GM12892 (cell line): ENCODE data around the gene PTTG1IP.

Experiments used
- POLR2A ChIP-seq: IDR thresholded peaks from 2 replicates; pipeline ENCODE4 v1.6.1; 2011; ENCODE audit warnings: low read depth, low read length, control low read depth
- POLR2AphosphoS5 ChIP-seq: IDR thresholded peaks from 2 replicates; pipeline ENCODE4 v1.6.1; 2011; ENCODE audit warnings: low read depth, low read length, control low read depth
- TAF1 ChIP-seq: IDR thresholded peaks from 2 replicates; pipeline ENCODE4 v1.6.1; 2011; ENCODE audit warnings: low read depth, mild to moderate bottlenecking, control low read depth, low read length, borderline replicate concordance

GRCh38 chr21:44909719-44910118, 36.2 kb upstream of the PTTG1IP start:
- TF ChIP-seq POLR2A (no peak), POLR2AphosphoS5 (no peak), TAF1 (no peak)
